GM18873 (cell line): ENCODE results near the gene PRRT1B.

Source experiments
- ATAC-seq: cut with Tn5 transposase; IDR thresholded peaks from one replicate; pipeline ENCODE4 v1.9.1; 2021; ENCODE audit warnings: mild to moderate bottlenecking, moderate library complexity, moderate number of reproducible peaks; ENCODE audit not compliant: unreplicated experiment, low FRiP score

Gene PRRT1B

DNA sequence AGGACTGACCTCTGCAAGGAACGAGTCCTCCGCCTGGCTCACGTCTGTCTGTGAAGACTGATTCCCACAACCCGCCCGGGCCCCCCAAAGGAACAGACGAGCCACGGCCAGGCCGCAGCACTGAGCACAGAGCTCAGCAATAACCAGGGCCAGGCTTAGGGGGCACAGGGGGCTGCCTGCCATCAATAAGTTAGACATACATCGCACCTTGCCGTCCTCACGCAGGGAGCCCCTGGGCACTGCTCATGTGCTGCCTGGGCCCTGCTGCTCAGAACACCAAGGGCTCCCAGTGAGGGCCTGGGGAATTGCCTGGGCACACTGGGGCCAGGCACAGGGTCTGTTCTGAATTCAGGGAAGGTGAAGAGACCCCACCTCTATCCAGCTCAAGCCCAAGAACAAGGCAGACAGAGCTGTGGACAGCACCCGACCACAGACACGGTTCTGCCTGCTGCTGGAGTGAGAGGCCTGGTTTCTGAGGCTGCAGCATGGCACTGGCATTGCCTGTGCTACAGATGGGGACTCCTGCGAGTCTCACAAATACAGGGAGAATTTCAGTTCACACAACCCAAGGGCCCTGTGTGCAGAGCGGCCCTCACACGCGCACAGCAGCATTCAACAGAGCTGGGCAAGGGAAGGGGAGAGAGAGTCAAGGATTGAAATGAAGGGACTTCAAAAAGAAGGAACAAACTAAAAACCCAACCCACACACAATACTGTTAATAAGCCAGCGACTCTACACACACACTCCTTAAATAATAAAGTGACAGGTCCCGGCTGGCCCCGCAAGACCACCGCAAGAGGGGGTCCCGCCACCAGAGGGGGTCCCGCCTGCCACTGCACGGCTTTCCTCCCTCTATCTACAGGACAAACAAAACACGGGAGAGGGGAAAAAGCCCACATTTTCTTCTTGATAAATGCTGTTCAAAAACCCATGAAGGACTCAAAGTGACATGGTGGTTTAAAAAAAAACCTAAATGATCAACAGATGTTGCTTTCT is 32.0 kb downstream of the PRRT1B start:
- no peak for ATAC-seq

DNA sequence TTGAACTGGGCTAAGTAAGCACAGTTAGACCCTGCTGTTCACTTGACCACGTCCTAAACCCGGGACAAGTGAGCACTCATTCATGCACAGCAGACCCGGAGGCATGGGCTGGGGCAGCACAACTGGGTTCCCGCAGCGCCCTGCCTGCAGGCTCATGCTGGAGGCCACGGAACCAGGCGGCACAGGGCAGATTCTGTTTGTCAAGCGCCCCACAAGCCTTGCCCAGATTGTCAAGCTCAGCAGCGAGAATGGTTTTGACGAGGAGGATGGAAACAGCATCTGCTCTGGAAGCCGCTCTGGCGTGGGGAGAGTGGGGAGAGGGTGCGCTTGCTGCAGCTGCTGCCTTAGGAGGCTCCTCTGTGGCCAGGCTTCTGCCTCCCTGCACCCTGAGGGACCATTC is 32.7 kb downstream of the PRRT1B start:
- ATAC-seq: no peak

DNA sequence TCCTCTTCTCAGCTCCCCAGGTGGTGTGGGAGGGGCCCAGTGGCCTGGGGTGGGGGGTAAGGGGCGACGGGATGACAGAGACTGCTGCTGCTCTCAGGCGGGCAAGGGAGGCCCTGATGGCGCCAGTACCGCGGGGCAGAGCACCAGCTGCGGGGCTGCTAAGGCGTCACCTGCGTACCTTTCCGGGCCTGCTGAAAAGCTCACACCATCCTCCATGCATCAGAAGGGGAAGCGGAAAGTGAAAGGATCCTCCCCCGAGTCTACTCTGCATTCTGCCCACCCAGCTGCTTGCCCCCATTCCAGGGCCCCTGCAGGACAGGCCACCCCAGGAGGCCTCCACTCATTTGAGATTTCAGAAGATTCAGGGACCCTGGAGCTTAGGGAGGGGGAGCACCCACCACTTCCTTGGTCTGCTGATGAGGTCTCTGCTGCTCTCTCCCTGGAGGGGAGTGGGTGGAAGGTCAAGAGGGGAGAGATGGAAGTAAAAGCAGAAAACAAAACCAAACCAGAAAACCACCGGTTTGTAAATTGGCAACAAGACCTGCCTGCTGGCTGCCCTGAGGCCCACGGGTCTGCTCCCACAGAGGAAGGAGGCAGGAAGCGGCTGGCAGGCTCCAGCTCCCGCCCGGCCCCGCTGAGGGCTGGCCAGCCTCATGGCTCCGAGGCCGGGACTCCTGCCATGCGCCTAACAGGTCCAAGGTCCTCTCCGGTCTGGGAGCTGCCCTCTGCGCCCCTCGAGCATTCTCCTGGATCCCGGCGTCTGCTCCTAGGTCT is 33.6 kb downstream of the PRRT1B start:
- ATAC-seq: no peak

- no peak for ATAC-seq
Observed at GRCh38 chr9:131579789-131580211, 34.5 kb downstream of the PRRT1B start.

DNA sequence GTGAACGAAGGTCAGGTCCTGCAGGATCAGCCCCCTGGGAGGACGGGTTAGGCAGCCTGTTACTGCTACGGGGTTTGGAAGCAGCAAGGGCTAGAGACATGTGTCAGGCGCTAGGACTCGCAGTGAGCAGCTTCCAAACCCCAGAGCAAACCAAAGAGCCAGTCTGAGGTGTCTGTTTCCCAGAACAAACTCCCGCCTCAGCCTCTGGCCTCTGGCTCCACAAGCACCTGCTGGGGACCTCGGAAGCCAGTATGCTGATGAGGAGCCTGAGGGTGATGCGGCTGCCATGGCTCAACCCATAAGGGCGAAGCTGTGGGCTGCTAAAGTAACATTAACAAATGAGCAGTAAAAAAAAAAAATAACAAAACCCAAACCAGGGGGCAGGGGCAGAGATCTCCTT is 35.0 kb downstream of the PRRT1B start:
- no peak for ATAC-seq

- no peak for ATAC-seq
Observed at GRCh38 chr9:131582056-131582455, 36.7 kb downstream of the PRRT1B start.

- no peak for ATAC-seq
Observed at GRCh38 chr9:131582466-131583336, 37.4 kb downstream of the PRRT1B start.

GRCh38 chr9:131583337-131583645 is 38.0 kb downstream of the PRRT1B start:
- ATAC-seq: no peak

DNA sequence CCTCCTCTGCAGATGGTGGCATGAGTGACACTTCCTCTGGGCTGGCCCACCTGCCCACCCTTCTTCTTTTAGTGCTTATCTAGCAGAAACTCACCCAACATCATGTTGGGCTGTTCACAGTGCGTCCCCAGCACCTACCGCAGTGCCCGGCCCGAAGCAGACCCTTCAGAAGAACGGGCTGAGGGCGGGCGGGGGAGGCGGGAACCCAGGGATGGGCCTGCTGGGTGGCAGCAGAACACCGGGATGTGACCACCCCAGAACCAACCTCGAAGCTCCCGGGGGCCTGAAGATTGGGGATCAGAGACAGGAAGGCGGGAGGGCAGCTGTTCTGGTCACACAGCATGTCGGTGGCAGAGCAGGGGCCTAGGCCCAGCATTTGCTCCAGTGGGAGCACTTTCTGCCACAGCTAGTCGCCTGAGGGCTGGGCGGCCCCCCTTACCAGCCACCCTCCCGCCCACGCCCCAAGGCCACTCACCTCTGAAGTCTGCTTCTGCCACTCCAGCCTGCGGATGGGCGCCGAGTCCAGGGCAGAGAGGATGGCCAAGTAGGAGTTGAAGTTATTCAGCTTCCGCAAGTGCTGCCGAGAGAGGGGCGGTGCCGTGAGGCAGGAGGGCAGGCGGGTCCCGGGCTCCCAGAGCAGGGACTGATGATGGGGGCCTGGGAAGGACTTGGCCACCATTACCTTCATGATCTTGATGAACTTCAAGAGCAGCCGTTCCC is 38.7 kb downstream of the PRRT1B start:
- ATAC-seq: no peak

DNA sequence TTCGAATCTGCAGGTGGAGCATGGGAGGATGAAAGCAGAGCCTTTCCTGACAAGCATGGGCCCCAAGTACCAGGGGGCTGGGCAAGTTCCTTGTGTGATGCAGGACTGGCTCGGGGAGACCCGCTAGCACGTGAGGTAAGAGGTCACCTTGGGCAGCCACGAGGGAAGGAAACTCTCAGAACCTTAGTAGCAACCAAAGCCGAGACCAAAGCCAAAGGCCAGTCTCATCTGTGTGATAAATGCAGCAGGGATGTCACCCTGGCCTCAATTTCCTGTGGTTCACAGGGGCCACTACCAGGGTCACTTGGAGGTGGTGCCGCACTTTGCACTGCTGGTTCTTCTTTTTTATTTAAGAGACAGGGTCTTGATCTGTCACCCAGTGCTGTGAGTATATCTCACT is 39.5 kb downstream of the PRRT1B start:
- no peak for ATAC-seq

GRCh38 chr9:131585375-131585774 is 40.1 kb downstream of the PRRT1B start:
- ATAC-seq: no peak

DNA sequence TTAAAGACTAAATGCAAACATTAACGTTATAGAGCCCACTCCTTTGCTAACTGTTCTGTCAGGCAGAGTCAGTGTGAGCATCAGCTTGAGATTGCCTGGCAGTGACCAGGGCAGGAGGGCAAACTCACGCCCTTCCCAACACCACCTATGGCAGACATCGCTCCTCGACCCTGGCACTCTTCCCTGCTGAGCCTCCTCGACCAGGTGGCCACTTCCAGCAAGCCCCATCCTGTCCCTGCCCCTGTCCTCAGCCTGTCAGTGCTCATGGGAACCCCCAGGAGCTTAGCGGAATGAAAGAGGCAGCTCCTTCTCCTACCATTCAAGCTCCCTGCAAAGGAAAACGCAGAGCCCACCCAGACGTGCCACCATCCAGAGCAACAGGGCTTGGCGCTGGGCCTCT is 42.0 kb downstream of the PRRT1B start:
- ATAC-seq: no peak

GRCh38 chr9:131587906-131588305 is 42.6 kb downstream of the PRRT1B start:
- ATAC-seq: no peak

- no peak for ATAC-seq
Observed at GRCh38 chr9:131588396-131588795, 43.1 kb downstream of the PRRT1B start.

DNA sequence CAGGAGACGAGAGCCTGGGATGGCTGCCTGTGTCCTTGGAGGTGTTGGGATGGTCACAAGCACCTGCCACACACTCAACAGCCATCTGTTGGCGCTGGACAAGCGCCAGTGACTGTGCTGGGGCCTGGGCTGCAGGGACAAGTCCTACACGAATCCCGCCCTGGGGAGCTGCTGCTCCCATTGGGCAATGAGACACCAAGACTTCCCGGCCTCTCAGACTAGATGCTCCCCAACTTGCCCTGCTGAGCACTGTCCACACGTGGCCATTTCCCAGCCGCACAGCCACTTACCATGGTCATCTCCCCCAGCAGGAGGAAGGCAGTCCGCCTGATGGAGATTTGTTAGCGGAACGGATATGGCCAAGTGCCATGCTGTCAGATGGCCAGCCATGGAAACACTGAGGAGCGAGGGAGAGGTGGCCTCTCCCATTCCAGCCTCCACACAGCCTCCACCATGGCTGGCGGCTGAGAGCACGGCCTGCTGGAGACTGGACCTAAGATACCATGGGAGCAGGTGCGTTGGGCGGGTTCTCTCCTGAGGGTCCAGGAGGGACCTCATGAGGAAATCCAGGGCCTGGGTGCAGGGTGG is 43.9 kb downstream of the PRRT1B start:
- ATAC-seq: no peak

DNA sequence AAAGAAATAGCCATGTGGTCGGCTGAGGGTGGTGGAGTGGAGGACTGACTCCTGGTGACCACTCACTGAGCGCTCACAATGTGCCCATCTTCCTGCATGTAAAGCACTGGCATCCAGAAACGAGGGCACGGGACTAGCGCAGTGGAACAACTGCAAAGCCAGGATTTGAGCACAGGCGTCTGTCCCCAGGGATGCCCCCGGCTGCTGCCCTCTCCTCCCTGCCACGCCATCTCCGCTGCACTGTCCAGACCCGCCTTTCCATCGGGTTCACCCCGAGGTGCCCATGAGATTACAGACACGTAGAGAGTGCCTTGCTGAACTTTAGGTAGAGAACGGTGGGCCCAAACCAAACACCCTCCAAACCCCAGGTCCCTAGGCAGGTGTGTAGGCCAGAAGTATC is 44.7 kb downstream of the PRRT1B start:
- ATAC-seq: no peak

DNA sequence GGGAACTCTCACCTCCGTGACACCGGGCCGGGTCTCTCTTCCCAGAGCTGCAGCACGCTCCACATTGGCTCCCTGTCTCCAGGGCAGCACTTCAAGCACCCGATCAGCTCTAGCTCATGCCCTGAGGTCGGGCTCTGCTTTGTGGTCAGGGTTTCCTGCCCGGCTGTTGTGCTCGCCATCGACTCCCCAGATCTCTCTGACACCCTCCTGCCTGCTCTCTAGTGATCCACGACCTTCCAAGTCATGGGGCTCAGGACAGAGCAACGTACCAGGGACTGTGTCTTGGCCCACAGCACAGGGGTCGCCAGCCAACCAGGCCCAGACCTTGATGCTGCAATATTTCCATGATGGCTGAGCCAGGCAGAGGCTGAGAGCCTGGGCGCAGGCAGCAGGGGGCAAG is 45.1 kb downstream of the PRRT1B start:
- no peak for ATAC-seq

- ATAC-seq: no peak
Observed at GRCh38 chr9:131590907-131591844, 45.9 kb downstream of the PRRT1B start.

DNA sequence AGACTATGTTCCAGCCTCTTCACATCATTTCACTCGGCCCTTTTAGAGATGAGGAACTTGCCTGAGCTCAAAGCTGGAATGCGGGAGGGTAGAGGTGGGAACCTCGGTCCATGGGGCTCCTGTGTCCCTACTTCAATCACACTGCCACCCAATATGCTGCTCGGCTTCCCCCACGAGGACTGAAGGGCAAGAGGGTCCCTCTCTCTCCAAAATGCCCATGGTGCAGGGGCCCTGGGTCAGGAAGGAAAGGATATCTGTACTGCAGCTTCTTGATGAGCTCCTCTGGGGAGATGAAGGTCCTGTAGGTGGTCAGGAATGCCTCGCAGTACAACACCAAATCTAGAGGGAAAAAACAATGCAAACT is 46.5 kb downstream of the PRRT1B start:
- no peak for ATAC-seq
